Measurements from ENCODE around the gene NPEPL1. TPM values are rescaled to one million over a fixed set of nuclear protein-coding genes. Genes with fewer than 3 reads are reported as not detected.

The NPEPL1 gene
- total RNA-seq, 2 experiments from 2014 or later = 29.1 to 30.7 TPM

GRCh38 chr20:58650776-58651558 is 41.6 kb upstream of the NPEPL1 start, which contains the start of gene STX16:
TSS of gene STX16 (plus strand) at chr20:58651283. CDS start at chr20:58652007, 724 bp downstream.
- CTCF ChIA-PET = interaction anchor here (0.6 to 3.5 kb wide), 28 partner anchors 9 to 805 kb away, joined by 3 to 37 read pairs (median 4); partner anchors contain the start of gene GNAS
- Mint-ChIP-seq H3K27ac (peak within 1 kb of the TSS; percentile 99), H3K4me3 (peak within 1 kb of the TSS; percentile 98)

GRCh38 chr20:58651559-58651945 is 41.0 kb upstream of the NPEPL1 start:
- H3K27ac Mint-ChIP-seq = peak overlapping the region; percentile 99
- H3K4me1 Mint-ChIP-seq = peaks cover 26% of the 10 kb centered on the region
- no peak for DNase-seq
- no peaks in the 10 kb centered on the region for H3K9me3 Mint-ChIP-seq
- H3K36me3 Mint-ChIP-seq (ENCODE audit: low read depth) = peaks cover 32% of the 10 kb centered on the region
- CTCF ChIA-PET = interaction anchor here (0.7 to 3.5 kb wide), 26 partner anchors 9 to 414 kb away, joined by 3 to 37 read pairs (median 4); partner anchors contain the start of gene GNAS
- no peaks in the 10 kb centered on the region for H3K27me3 Mint-ChIP-seq
- POLR2A ChIA-PET = interaction anchor here (0.7 to 5.0 kb wide), 44 partner anchors 9 to 1259 kb away, joined by 3 to 121 read pairs (median 5); partner anchors contain the start of genes ATP5F1E, GNAS, GNAS-AS1 and NELFCD
- peak overlapping the region; percentile 98 for H3K4me3 Mint-ChIP-seq

More at GRCh38 chr20:58650776-58651558, 41.6 kb upstream of the NPEPL1 start, which contains the start of gene STX16:
- Mint-ChIP-seq H3K27me3 (no peaks in the 10 kb centered on the region), H3K36me3 (ENCODE audit: low read depth) (peaks cover 26% of the 10 kb centered on the region), H3K4me1 (peaks cover 20% of the 10 kb centered on the region), H3K9me3 (no peaks in the 10 kb centered on the region)
- peak; percentile 91 for DNase-seq
- POLR2A ChIA-PET = interaction anchor here (0.6 to 5.0 kb wide), 38 partner anchors 8 to 1259 kb away, joined by 3 to 121 read pairs (median 5); partner anchors contain the start of genes ATP5F1E, GNAS, GNAS-AS1 and NELFCD

- Mint-ChIP-seq H3K9me3 (no peaks in the 10 kb centered on the region), H3K36me3 (ENCODE audit: low read depth) (peaks cover 35% of the 10 kb centered on the region), H3K4me1 (peaks cover 31% of the 10 kb centered on the region), H3K4me3 (peak overlapping the region; percentile 98), H3K27me3 (no peaks in the 10 kb centered on the region), H3K27ac (peak overlapping the region; percentile 99)
- ChIA-PET POLR2A (interaction anchor here (0.7 to 5.0 kb wide), 43 partner anchors 9 to 1260 kb away, joined by 3 to 121 read pairs (median 5); partner anchors contain the start of genes ATP5F1E, GNAS, GNAS-AS1 and NELFCD), CTCF (interaction anchor here (0.6 to 3.5 kb wide), 17 partner anchors 8 to 1224 kb away, joined by 3 to 37 read pairs (median 4); partner anchors contain the start of gene GNAS)
- peak; percentile 80 for DNase-seq
Measured at GRCh38 chr20:58651946-58652605, 40.5 kb upstream of the NPEPL1 start.

- H3K4me3 Mint-ChIP-seq = peak overlapping the region; percentile 98
- CTCF ChIA-PET = interaction anchor here (0.6 to 2.0 kb wide), 7 partner anchors 8 to 1225 kb away, joined by 3 to 9 read pairs (median 3); partner anchors contain the start of gene GNAS
- no peaks in the 10 kb centered on the region for H3K27me3 Mint-ChIP-seq
- peaks cover 38% of the 10 kb centered on the region for H3K4me1 Mint-ChIP-seq
- H3K27ac Mint-ChIP-seq = peak overlapping the region; percentile 99
- POLR2A ChIA-PET = interaction anchor here (0.7 to 5.0 kb wide), 28 partner anchors 9 to 1033 kb away, joined by 3 to 121 read pairs (median 6); partner anchors contain the start of genes ATP5F1E, GNAS, GNAS-AS1 and NELFCD
- DNase-seq = no peak
- peaks cover 35% of the 10 kb centered on the region for H3K36me3 Mint-ChIP-seq (ENCODE audit: low read depth)
- no peaks in the 10 kb centered on the region for H3K9me3 Mint-ChIP-seq
Measured at GRCh38 chr20:58652606-58653294, 39.9 kb upstream of the NPEPL1 start.

GRCh38 chr20:58654337-58654736 is 38.3 kb upstream of the NPEPL1 start:
- peak overlapping the region; percentile 36 for H3K4me3 Mint-ChIP-seq
- peaks cover 44% of the 10 kb centered on the region for H3K36me3 Mint-ChIP-seq (ENCODE audit: low read depth)
- no peaks in the 10 kb centered on the region for H3K27me3 Mint-ChIP-seq
- DNase-seq = no peak
- H3K27ac Mint-ChIP-seq = peak overlapping the region; percentile 9
- CTCF ChIA-PET = interaction anchor here (1.5 kb wide), 1 partner anchor 230 kb away, joined by 3 read pairs; no protein-coding TSS in a partner anchor
- no peaks in the 10 kb centered on the region for H3K9me3 Mint-ChIP-seq
- POLR2A ChIA-PET = interaction anchor here (1.7 kb wide), 1 partner anchor 19 kb away, joined by 4 read pairs; no protein-coding TSS in a partner anchor
- H3K4me1 Mint-ChIP-seq = peaks cover 48% of the 10 kb centered on the region

GRCh38 chr20:58655328-58656107 is 37.1 kb upstream of the NPEPL1 start:
- peak overlapping the region; percentile 46 for H3K4me3 Mint-ChIP-seq
- H3K36me3 Mint-ChIP-seq (ENCODE audit: low read depth) = peaks cover 51% of the 10 kb centered on the region
- H3K4me1 Mint-ChIP-seq = peaks cover 58% of the 10 kb centered on the region

GRCh38 chr20:58656831-58657230 is 35.8 kb upstream of the NPEPL1 start:
- H3K4me3 Mint-ChIP-seq = peak overlapping the region; percentile 26

More at GRCh38 chr20:58655328-58656107, 37.1 kb upstream of the NPEPL1 start:
- CTCF ChIA-PET = interaction anchor here (1.2 kb wide), 1 partner anchor 196 kb away, joined by 3 read pairs; no protein-coding TSS in a partner anchor
- H3K27ac Mint-ChIP-seq = peak overlapping the region; percentile 18
- POLR2A ChIA-PET = interaction anchor here (1.0 to 1.1 kb wide), 2 partner anchors 38 to 233 kb away, joined by 3 read pairs; partner anchors contain the start of gene NPEPL1
- no peaks in the 10 kb centered on the region for H3K27me3 Mint-ChIP-seq
- no peak for DNase-seq
- no peaks in the 10 kb centered on the region for H3K9me3 Mint-ChIP-seq

GRCh38 chr20:58657262-58657661 is 35.3 kb upstream of the NPEPL1 start:
- no peak for DNase-seq
- ChIA-PET CTCF (interaction anchor here (1.1 to 1.2 kb wide), 2 partner anchors 10 to 195 kb away, joined by 3 read pairs; no protein-coding TSS in a partner anchor), POLR2A (no interaction called here)
- H3K27me3 Mint-ChIP-seq = no peaks in the 10 kb centered on the region
- peak overlapping the region; percentile 50 for H3K27ac Mint-ChIP-seq
- peak overlapping the region; percentile 25 for H3K4me3 Mint-ChIP-seq
- H3K9me3 Mint-ChIP-seq = no peaks in the 10 kb centered on the region
- H3K4me1 Mint-ChIP-seq = peaks cover 74% of the 10 kb centered on the region
- H3K36me3 Mint-ChIP-seq (ENCODE audit: low read depth) = peaks cover 53% of the 10 kb centered on the region

More at GRCh38 chr20:58656831-58657230, 35.8 kb upstream of the NPEPL1 start:
- no peaks in the 10 kb centered on the region for H3K9me3 Mint-ChIP-seq
- peaks cover 70% of the 10 kb centered on the region for H3K4me1 Mint-ChIP-seq
- POLR2A ChIA-PET = interaction anchor here (0.7 to 1.1 kb wide), 2 partner anchors 232 to 266 kb away, joined by 3 read pairs; no protein-coding TSS in a partner anchor
- no peak for DNase-seq
- H3K27ac Mint-ChIP-seq = peak overlapping the region; percentile 50
- H3K27me3 Mint-ChIP-seq = no peaks in the 10 kb centered on the region
- peaks cover 52% of the 10 kb centered on the region for H3K36me3 Mint-ChIP-seq (ENCODE audit: low read depth)
- CTCF ChIA-PET = interaction anchor here (1.2 kb wide), 1 partner anchor 195 kb away, joined by 3 read pairs; no protein-coding TSS in a partner anchor

GRCh38 chr20:58657986-58658385 is 34.6 kb upstream of the NPEPL1 start:
- ChIA-PET POLR2A (interaction anchor here (1.8 to 7.1 kb wide), 4 partner anchors 7 to 374 kb away, joined by 5 to 121 read pairs (median 8); partner anchors contain the start of genes ATP5F1E and STX16), CTCF (interaction anchor here (1.1 to 2.6 kb wide), 2 partner anchors 10 to 35 kb away, joined by 3 to 12 read pairs; partner anchors contain the start of gene NPEPL1)
- Mint-ChIP-seq H3K9me3 (no peaks in the 10 kb centered on the region), H3K4me1 (peaks cover 76% of the 10 kb centered on the region), H3K36me3 (ENCODE audit: low read depth) (peaks cover 53% of the 10 kb centered on the region), H3K4me3 (peak overlapping the region; percentile 33), H3K27me3 (no peaks in the 10 kb centered on the region), H3K27ac (peak overlapping the region; percentile 53)
- DNase-seq = no peak

GRCh38 chr20:58658760-58659159 is 33.8 kb upstream of the NPEPL1 start:
- POLR2A ChIA-PET = interaction anchor here (1.1 to 7.1 kb wide), 5 partner anchors 8 to 373 kb away, joined by 3 to 121 read pairs (median 7); partner anchors contain the start of genes ATP5F1E and STX16
- peaks cover 55% of the 10 kb centered on the region for H3K36me3 Mint-ChIP-seq (ENCODE audit: low read depth)
- no peak for DNase-seq
- peak overlapping the region; percentile 81 for H3K27ac Mint-ChIP-seq
- H3K27me3 Mint-ChIP-seq = no peaks in the 10 kb centered on the region
- CTCF ChIA-PET = interaction anchor here (2.6 to 3.9 kb wide), 2 partner anchors 9 to 34 kb away, joined by 12 to 37 read pairs; partner anchors contain the start of genes NPEPL1 and STX16
- H3K4me3 Mint-ChIP-seq = peak overlapping the region; percentile 40
- peaks cover 78% of the 10 kb centered on the region for H3K4me1 Mint-ChIP-seq
- H3K9me3 Mint-ChIP-seq = no peaks in the 10 kb centered on the region
